H9 (cell line): ENCODE measurements around the gene ZNF582. TPM values are rescaled to one million over a fixed set of nuclear protein-coding genes. Genes with fewer than 3 reads are reported as not detected.

ENCODE experiments used
- DNase-seq: peaks from one replicate; pipeline ENCODE4 v3.0.0-alpha.2; 2017
- H2AFZ ChIP-seq: one replicate; pipeline ENCODE4 v1.6.1; 2013; ENCODE audit warnings: mild to moderate bottlenecking, low read length, control low read depth, moderate library complexity
- H2AK5ac ChIP-seq: 2 replicates; pipeline ENCODE4 v1.6.1; 2013; ENCODE audit warnings: low read length, control low read depth, mixed read lengths; ENCODE audit not compliant: insufficient read length
- H2BK120ac ChIP-seq: one replicate; pipeline ENCODE4 v1.6.1; 2013; ENCODE audit warnings: low read depth, mild to moderate bottlenecking, low read length, control low read depth, inconsistent platforms; ENCODE audit not compliant: poor library complexity, severe bottlenecking
- H2BK12ac ChIP-seq: 2 replicates; pipeline ENCODE4 v1.6.1; 2013; ENCODE audit warnings: low read length, control low read depth, mixed read lengths, low read depth; ENCODE audit not compliant: insufficient read length
- H2BK15ac ChIP-seq: 2 replicates; pipeline ENCODE4 v1.6.1; 2013; ENCODE audit warnings: low read depth, low read length, control low read depth
- H2BK20ac ChIP-seq: one replicate; pipeline ENCODE4 v1.6.1; 2013; ENCODE audit warnings: low read depth, mild to moderate bottlenecking, low read length, control low read depth, inconsistent platforms; ENCODE audit not compliant: poor library complexity, severe bottlenecking
- H2BK5ac ChIP-seq: 2 replicates; pipeline ENCODE4 v1.6.1; 2013; ENCODE audit warnings: low read length, control low read depth, mixed read lengths; ENCODE audit not compliant: insufficient read length
- H3K14ac ChIP-seq: 2 replicates; pipeline ENCODE4 v1.6.1; 2013; ENCODE audit warnings: low read length, control low read depth; ENCODE audit not compliant: insufficient read depth
- H3K18ac ChIP-seq: 2 replicates; pipeline ENCODE4 v1.6.1; 2013; ENCODE audit warnings: low read depth, mild to moderate bottlenecking, mixed read lengths, low read length, control low read depth; ENCODE audit not compliant: insufficient read length
- H3K23ac ChIP-seq: 2 replicates; pipeline ENCODE4 v1.6.1; 2013; ENCODE audit warnings: low read length, control low read depth, mixed read lengths, low read depth; ENCODE audit not compliant: insufficient read length
- H3K23me2 ChIP-seq: 2 replicates; pipeline ENCODE4 v1.6.1; 2013; ENCODE audit warnings: low read depth, mild to moderate bottlenecking, mixed read lengths, low read length, control low read depth; ENCODE audit not compliant: insufficient read length, poor library complexity, severe bottlenecking
- H3K27ac ChIP-seq: 2 replicates; pipeline ENCODE4 v1.5.1; 2013; ENCODE audit warnings: low read length, control low read depth, mixed read lengths, low read depth; ENCODE audit not compliant: insufficient read length
- H3K27me3 ChIP-seq: 2 replicates; pipeline ENCODE4 v1.6.1; 2013; ENCODE audit warnings: low read length, control low read depth, inconsistent platforms; ENCODE audit not compliant: insufficient read depth
- H3K4ac ChIP-seq: 2 replicates; pipeline ENCODE4 v1.6.1; 2013; ENCODE audit warnings: low read depth, mild to moderate bottlenecking, control low read depth, inconsistent platforms, low read length, moderate library complexity
- H3K4me1 ChIP-seq: 2 replicates; pipeline ENCODE4 v1.6.1; 2013; ENCODE audit warnings: low read length, control low read depth, inconsistent platforms; ENCODE audit not compliant: insufficient read depth
- H3K4me2 ChIP-seq: 2 replicates; pipeline ENCODE4 v1.6.1; 2013; ENCODE audit warnings: low read length, control low read depth, mixed read lengths; ENCODE audit not compliant: insufficient read length, insufficient read depth
- H3K56ac ChIP-seq: 2 replicates; pipeline ENCODE4 v1.6.1; 2013; ENCODE audit warnings: low read depth, mild to moderate bottlenecking, mixed read lengths, low read length, control low read depth; ENCODE audit not compliant: insufficient read length
- H3K79me1 ChIP-seq: 2 replicates; pipeline ENCODE4 v1.6.1; 2013; ENCODE audit warnings: low read depth, mild to moderate bottlenecking, moderate library complexity, low read length, control low read depth, inconsistent platforms; ENCODE audit not compliant: insufficient read depth, poor library complexity, severe bottlenecking
- H3K79me2 ChIP-seq: 2 replicates; pipeline ENCODE4 v1.6.1; 2013; ENCODE audit warnings: low read length, control low read depth, inconsistent platforms; ENCODE audit not compliant: insufficient read depth
- H3K9ac ChIP-seq: 2 replicates; pipeline ENCODE4 v1.6.1; 2013; ENCODE audit warnings: low read length, control low read depth, mixed read lengths; ENCODE audit not compliant: insufficient read length; ENCODE audit errors: extremely low read depth
- H3K9me3 ChIP-seq: one replicate; pipeline ENCODE4 v1.6.1; 2013; ENCODE audit warnings: low read depth, low read length, inconsistent platforms; ENCODE audit not compliant: control insufficient read depth
- H3T11ph ChIP-seq: one replicate; pipeline ENCODE4 v1.6.1; 2013; ENCODE audit warnings: mild to moderate bottlenecking, low read length, control low read depth, inconsistent platforms
- H4K20me1 ChIP-seq: one replicate; pipeline ENCODE4 v1.6.1; 2013; ENCODE audit not compliant: control insufficient read depth, insufficient read length, insufficient read depth
- H4K5ac ChIP-seq: 2 replicates; pipeline ENCODE4 v1.6.1; 2013; ENCODE audit warnings: low read depth, mild to moderate bottlenecking, mixed read lengths, low read length, control low read depth; ENCODE audit not compliant: insufficient read length
- H4K8ac ChIP-seq: replicated peaks from 2 replicates; pipeline ENCODE4 v1.6.1; 2013; ENCODE audit warnings: low read length, control low read depth, mixed read lengths, low read depth; ENCODE audit not compliant: insufficient read length
- H4K91ac ChIP-seq: 2 replicates; pipeline ENCODE4 v1.6.1; 2013; ENCODE audit warnings: low read depth, mild to moderate bottlenecking, moderate library complexity, mixed read lengths, low read length, control low read depth; ENCODE audit not compliant: insufficient read length
- H3K27ac Mint-ChIP-seq, 3 experiments: 2 replicates in 2 of 3; 3 replicates in 1 of 3; pipeline ENCODE4 v1.8.0; 2020 to 2021; ENCODE audit warnings: mixed read lengths in 3 of 3, mild to moderate bottlenecking in 1 of 3, moderate library complexity in 1 of 3
- H3K27me3 Mint-ChIP-seq: 2 replicates; pipeline ENCODE4 v1.8.0; 2021; ENCODE audit warnings: low read depth, mild to moderate bottlenecking, moderate library complexity, mixed read lengths
- H3K36me3 Mint-ChIP-seq, 3 experiments: 2 replicates in 2 of 3; 3 replicates in 1 of 3; pipeline ENCODE4 v1.8.0; 2020 to 2021; ENCODE audit warnings: low read depth in 3 of 3, mixed read lengths in 3 of 3; ENCODE audit not compliant: insufficient read depth in 1 of 3
- H3K4me1 Mint-ChIP-seq, 2 experiments: 2 replicates each; pipeline ENCODE4 v1.8.0; 2020; ENCODE audit warnings: mixed read lengths in 2 of 2
- H3K4me3 Mint-ChIP-seq, 2 experiments: 2 replicates in 1 of 2; 3 replicates in 1 of 2; pipeline ENCODE4 v1.8.0; 2020 to 2021; ENCODE audit warnings: mild to moderate bottlenecking in 2 of 2, mixed read lengths in 2 of 2, moderate library complexity in 1 of 2
- H3K9me3 Mint-ChIP-seq, 2 experiments: 2 replicates in 1 of 2; 3 replicates in 1 of 2; pipeline ENCODE4 v1.8.0; 2020; ENCODE audit warnings: mild to moderate bottlenecking in 2 of 2, mixed read lengths in 2 of 2, moderate library complexity in 1 of 2
- WGBS: extraction: QIAGEN DNeasy Blood & Tissue Kit; methylation state at CpG from one replicate; pipeline ENCODE4 v1.1.7; 2013; ENCODE audit warnings: missing lambda C conversion rate, low lambda C conversion rate, mixed read lengths; ENCODE audit not compliant: insufficient read length; ENCODE audit errors: extremely low coverage; 5-methylcytosine and 5-hydroxymethylcytosine counted together
- total RNA-seq: library from RNA; stranded (reverse); gene quantifications from 2 replicates; pipeline ENCODE4 v1.2.1, GENCODE V29; 2021
- TF ChIP-seq, protein P1 (sequence below): fragments of 200-600 bp; sonication (generic); conservative IDR thresholded peaks from 3 replicates; pipeline ENCODE4 v1.8.0; 2021; ENCODE audit warnings: antibody characterized with exemption, mild to moderate bottlenecking

Gene ZNF582
- total RNA-seq, 1 experiment from 2014 or later = 4.4 TPM

DNA sequence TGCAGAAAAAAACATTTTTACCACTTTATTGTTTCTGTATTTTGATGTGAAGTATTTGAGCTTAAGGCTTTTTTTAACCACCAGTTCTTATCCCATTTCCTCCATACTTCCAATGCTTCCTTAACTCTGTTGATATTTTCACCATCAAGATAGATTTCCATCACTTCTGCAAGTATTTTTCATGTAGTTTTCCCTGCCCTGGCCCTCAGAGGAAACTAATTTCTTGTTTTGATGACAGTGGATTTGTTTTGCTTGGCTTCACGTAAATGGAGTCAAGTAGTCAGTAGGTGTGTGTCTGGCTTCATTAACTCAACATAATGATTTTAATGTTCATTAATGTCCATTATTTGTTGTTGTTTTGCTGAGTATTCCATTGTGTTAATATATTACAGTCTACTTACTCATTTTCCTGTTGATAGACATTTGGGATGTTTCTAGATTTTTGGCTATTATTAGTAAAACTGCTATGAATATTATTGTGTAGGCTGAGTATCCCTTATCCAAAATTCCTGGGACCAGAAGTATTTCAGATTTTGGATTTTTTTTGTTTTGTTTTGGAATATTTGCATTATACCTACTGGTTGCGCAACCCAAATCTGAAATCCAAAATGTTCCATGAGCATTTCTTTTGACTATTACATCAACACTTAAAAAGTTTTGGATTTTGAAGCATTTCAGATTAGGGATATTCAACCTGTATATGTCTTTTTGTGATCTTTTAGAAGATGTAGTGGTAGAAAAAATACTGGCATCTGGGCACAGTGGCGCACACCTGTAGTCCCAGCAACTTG is 23.3 kb downstream of the ZNF582 start:
- H3K9me3 Mint-ChIP-seq = peaks cover 64 to 91% of the 10 kb centered on the region in 2 experiments

More for the DNA sequence above, 23.3 kb downstream of the ZNF582 start:
- H2BK15ac ChIP-seq = no peak overlapping the region
- no peak overlapping the region for H3K9ac ChIP-seq
- H2AK5ac ChIP-seq = no peak overlapping the region
- H3K4me1 Mint-ChIP-seq = peaks cover 4 to 9% of the 10 kb centered on the region in 2 experiments; a peak in 3 of 4 replicates
- no peak overlapping the region for H3K4me2 ChIP-seq
- no peak overlapping the region for H2BK120ac ChIP-seq
- no peak overlapping the region for H3K14ac ChIP-seq
- peaks cover 7% of the 10 kb centered on the region; the same call in 1 of the 2 replicates for H3K79me2 ChIP-seq
- H4K91ac ChIP-seq = no peak overlapping the region
- H3K23me2 ChIP-seq = peaks cover 8% of the 10 kb centered on the region
- H2BK12ac ChIP-seq = no peak overlapping the region
- H3K23ac ChIP-seq = no peak overlapping the region
- no peaks in the 10 kb centered on the region for H4K20me1 ChIP-seq
- H3K18ac ChIP-seq = no peak overlapping the region
- H3K27ac ChIP-seq = no peak overlapping the region
- peaks cover 9% of the 10 kb centered on the region for H3K9me3 ChIP-seq
- no peak overlapping the region for H3T11ph ChIP-seq
- H3K79me1 ChIP-seq = peaks cover 9% of the 10 kb centered on the region
- no peak overlapping the region for H4K8ac ChIP-seq
- no peak overlapping the region for H3K56ac ChIP-seq
- DNase-seq = no peak
- TF ChIP-seq, protein P1, sequence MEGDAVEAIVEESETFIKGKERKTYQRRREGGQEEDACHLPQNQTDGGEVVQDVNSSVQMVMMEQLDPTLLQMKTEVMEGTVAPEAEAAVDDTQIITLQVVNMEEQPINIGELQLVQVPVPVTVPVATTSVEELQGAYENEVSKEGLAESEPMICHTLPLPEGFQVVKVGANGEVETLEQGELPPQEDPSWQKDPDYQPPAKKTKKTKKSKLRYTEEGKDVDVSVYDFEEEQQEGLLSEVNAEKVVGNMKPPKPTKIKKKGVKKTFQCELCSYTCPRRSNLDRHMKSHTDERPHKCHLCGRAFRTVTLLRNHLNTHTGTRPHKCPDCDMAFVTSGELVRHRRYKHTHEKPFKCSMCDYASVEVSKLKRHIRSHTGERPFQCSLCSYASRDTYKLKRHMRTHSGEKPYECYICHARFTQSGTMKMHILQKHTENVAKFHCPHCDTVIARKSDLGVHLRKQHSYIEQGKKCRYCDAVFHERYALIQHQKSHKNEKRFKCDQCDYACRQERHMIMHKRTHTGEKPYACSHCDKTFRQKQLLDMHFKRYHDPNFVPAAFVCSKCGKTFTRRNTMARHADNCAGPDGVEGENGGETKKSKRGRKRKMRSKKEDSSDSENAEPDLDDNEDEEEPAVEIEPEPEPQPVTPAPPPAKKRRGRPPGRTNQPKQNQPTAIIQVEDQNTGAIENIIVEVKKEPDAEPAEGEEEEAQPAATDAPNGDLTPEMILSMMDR = no peak
- H3K27ac Mint-ChIP-seq = no peak overlapping the region
- H2BK20ac ChIP-seq = no peak overlapping the region
- H3K4ac ChIP-seq = no peak overlapping the region
- H3K36me3 Mint-ChIP-seq = peaks cover 11 to 77% (median 60%) of the 10 kb centered on the region in 3 experiments
- no CpG with 5 or more reads among the region's 3 CpGs for WGBS
- H3K27me3 Mint-ChIP-seq = peaks cover 2% of the 10 kb centered on the region; the same call in 1 of the 2 replicates
- no peak overlapping the region for H4K5ac ChIP-seq
- H2AFZ ChIP-seq = no peak overlapping the region
- H3K27me3 ChIP-seq = no peaks in the 10 kb centered on the region
- no peak overlapping the region for H2BK5ac ChIP-seq
- H3K4me1 ChIP-seq = 0 out of 2 replicates have a peak, but pooled peaks cover 3% of the 10 kb centered on the region
- H3K4me3 Mint-ChIP-seq = peak overlapping the region in 1 of 2 experiments; percentile 12; a peak in 1 of 5 replicates
